ENCODE data around the gene ABTB2. TPM values are rescaled to one million over a fixed set of nuclear protein-coding genes. Genes with fewer than 3 reads are reported as not detected.

Gene ABTB2
- 1.0 to 2.5 TPM (median 1.6 TPM) in 3 replicates for polyA plus RNA-seq
- 1.8 TPM for polyA plus RNA-seq (2011; ENCODE audit: low read depth)
- polyA plus RNA-seq (2011; cell fraction: cytosol; rRNA removed), result 2.0 and 2.3 TPM in 2 replicates
- 6.0 and 6.5 TPM in 2 replicates for polyA plus RNA-seq (2011; cell fraction: nucleus; rRNA removed)
- 2.2 and 3.4 TPM in 2 replicates for polyA plus RNA-seq (2012; ENCODE audit: low replicate concordance)
- 1.1 to 6.0 TPM (median 2.4 TPM) in 3 replicates for polyA minus RNA-seq
- 2.7 TPM for polyA minus RNA-seq (2011; cell fraction: cytosol; rRNA and poly(A)+ RNA removed)
- 5.1 and 6.5 TPM in 2 replicates for polyA minus RNA-seq (2011; cell fraction: nucleus; rRNA and poly(A)+ RNA removed)

- dilution Hi-C loops (cut with MboI; ENCODE audit: extremely low pct_ligation_motif_present, low sequenced_read_pairs), result no loop called here
- peak within 1 kb of the TSS; percentile 55 to 84 (median 75) for H3K4me3 ChIP-seq (ENCODE audit: control insufficient read depth in 2 of 3, extremely low read depth in 1 of 3, insufficient read depth in 2 of 3, low read depth in 1 of 3, low read length in 3 of 3)
- H3K79me2 ChIP-seq (ENCODE audit: control insufficient read depth, insufficient read depth, low read length), result no peaks in the 10 kb centered on the region
- peak within 1 kb of the TSS; percentile 99 for H3K4me2 ChIP-seq (ENCODE audit: control insufficient read depth, extremely low read depth, insufficient read depth, low read depth, low read length)
- FAIRE-seq (no peak), DNase-seq (ENCODE audit: low read depth, low spot score) (no peak)
- TF ChIP-seq EZH2 (IDR thresholded peaks at IDR 0.05; ENCODE audit: low read length), result no peak
- TF ChIP-seq, protein P1, sequence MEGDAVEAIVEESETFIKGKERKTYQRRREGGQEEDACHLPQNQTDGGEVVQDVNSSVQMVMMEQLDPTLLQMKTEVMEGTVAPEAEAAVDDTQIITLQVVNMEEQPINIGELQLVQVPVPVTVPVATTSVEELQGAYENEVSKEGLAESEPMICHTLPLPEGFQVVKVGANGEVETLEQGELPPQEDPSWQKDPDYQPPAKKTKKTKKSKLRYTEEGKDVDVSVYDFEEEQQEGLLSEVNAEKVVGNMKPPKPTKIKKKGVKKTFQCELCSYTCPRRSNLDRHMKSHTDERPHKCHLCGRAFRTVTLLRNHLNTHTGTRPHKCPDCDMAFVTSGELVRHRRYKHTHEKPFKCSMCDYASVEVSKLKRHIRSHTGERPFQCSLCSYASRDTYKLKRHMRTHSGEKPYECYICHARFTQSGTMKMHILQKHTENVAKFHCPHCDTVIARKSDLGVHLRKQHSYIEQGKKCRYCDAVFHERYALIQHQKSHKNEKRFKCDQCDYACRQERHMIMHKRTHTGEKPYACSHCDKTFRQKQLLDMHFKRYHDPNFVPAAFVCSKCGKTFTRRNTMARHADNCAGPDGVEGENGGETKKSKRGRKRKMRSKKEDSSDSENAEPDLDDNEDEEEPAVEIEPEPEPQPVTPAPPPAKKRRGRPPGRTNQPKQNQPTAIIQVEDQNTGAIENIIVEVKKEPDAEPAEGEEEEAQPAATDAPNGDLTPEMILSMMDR (optimal IDR thresholded peaks at IDR 0.05 in 1 of 3, IDR thresholded peaks at IDR 0.05 in 1 of 3, conservative IDR thresholded peaks at IDR 0.05 in 1 of 3; ENCODE audit: extremely low read depth in 1 of 3, insufficient read depth in 2 of 3, low read length in 3 of 3), result no peak
- H3K27ac ChIP-seq (ENCODE audit: control insufficient read depth, insufficient read depth, low read length), result peak within 1 kb of the TSS; percentile 47
- H2AFZ ChIP-seq (ENCODE audit: control insufficient read depth, low read length), result peak within 1 kb of the TSS; percentile 81
- H3K4me1 ChIP-seq (ENCODE audit: control insufficient read depth, extremely low read depth, insufficient read depth, low read length), result peaks cover 22% of the 10 kb centered on the region
- H3K9me1 ChIP-seq (ENCODE audit: control insufficient read depth, extremely low read depth, insufficient read depth, low read length), result no peaks in the 10 kb centered on the region
- no peaks in the 10 kb centered on the region for H3K36me3 ChIP-seq (ENCODE audit: control insufficient read depth in 2 of 2, extremely low read depth in 1 of 2, insufficient read depth in 2 of 2, low read length in 2 of 2)
- H3K9ac ChIP-seq (ENCODE audit: control insufficient read depth, extremely low read depth, insufficient read depth, low read length), result peak within 1 kb of the TSS; percentile 71
- H3K27me3 ChIP-seq (ENCODE audit: control insufficient read depth, extremely low read depth, insufficient read depth, low read length), result no peaks in the 10 kb centered on the region
- peaks cover 2% of the 10 kb centered on the region for H4K20me1 ChIP-seq (ENCODE audit: control insufficient read depth, extremely low read depth, insufficient read depth, low read length)
- no peaks in the 10 kb centered on the region for H3K9me3 ChIP-seq (ENCODE audit: control insufficient read depth, low read depth, low read length)
These were observed at the start of gene ABTB2 for GRCh38 chr11:34357701-34358257. ABTB2 (minus strand) TSS chr11:34358010.

- FAIRE-seq, result no peak
- dilution Hi-C loops (cut with MboI; ENCODE audit: extremely low pct_ligation_motif_present, low sequenced_read_pairs), result no loop called here
These were observed 49.5 kb upstream of the ABTB2 start for GRCh38 chr11:34407121-34407813.

More at GRCh38 chr11:34407121-34407813, 49.5 kb upstream of the ABTB2 start:
- no peaks in the 10 kb centered on the region for H3K79me2 ChIP-seq (ENCODE audit: control insufficient read depth, insufficient read depth, low read length)
- no peak overlapping the region for H3K4me3 ChIP-seq (ENCODE audit: control insufficient read depth in 2 of 3, extremely low read depth in 1 of 3, insufficient read depth in 2 of 3, low read depth in 1 of 3, low read length in 3 of 3)
- no peak overlapping the region for H3K27ac ChIP-seq (ENCODE audit: control insufficient read depth, insufficient read depth, low read length)
- H3K4me1 ChIP-seq (ENCODE audit: control insufficient read depth, extremely low read depth, insufficient read depth, low read length), result peaks cover 16% of the 10 kb centered on the region
- no peak overlapping the region for H2AFZ ChIP-seq (ENCODE audit: control insufficient read depth, low read length)
- no peak overlapping the region for H3K9ac ChIP-seq (ENCODE audit: control insufficient read depth, extremely low read depth, insufficient read depth, low read length)
- TF ChIP-seq, protein P1 (optimal IDR thresholded peaks at IDR 0.05 in 1 of 3, IDR thresholded peaks at IDR 0.05 in 1 of 3, conservative IDR thresholded peaks at IDR 0.05 in 1 of 3; ENCODE audit: extremely low read depth in 1 of 3, insufficient read depth in 2 of 3, low read length in 3 of 3), result no peak
- no peak for TF ChIP-seq EZH2 (IDR thresholded peaks at IDR 0.05; ENCODE audit: low read length)
- peak overlapping the region; percentile 44 for H3K4me2 ChIP-seq (ENCODE audit: control insufficient read depth, extremely low read depth, insufficient read depth, low read depth, low read length)
- no peaks in the 10 kb centered on the region for H3K36me3 ChIP-seq (ENCODE audit: control insufficient read depth in 2 of 2, extremely low read depth in 1 of 2, insufficient read depth in 2 of 2, low read length in 2 of 2)
- H3K27me3 ChIP-seq (ENCODE audit: control insufficient read depth, extremely low read depth, insufficient read depth, low read length), result no peaks in the 10 kb centered on the region
- H3K9me1 ChIP-seq (ENCODE audit: control insufficient read depth, extremely low read depth, insufficient read depth, low read length), result no peaks in the 10 kb centered on the region
- no peaks in the 10 kb centered on the region for H3K9me3 ChIP-seq (ENCODE audit: control insufficient read depth, low read depth, low read length)
- no peaks in the 10 kb centered on the region for H4K20me1 ChIP-seq (ENCODE audit: control insufficient read depth, extremely low read depth, insufficient read depth, low read length)
- DNase-seq (ENCODE audit: low read depth, low spot score), result no peak

Measured in keratinocyte (primary cell).